GM15510 (cell line): Measurements from ENCODE around the gene NINJ2.

Source experiments
- POLR2A ChIP-seq: IDR thresholded peaks from 3 replicates; pipeline ENCODE4 v1.6.1; 2011; ENCODE audit warnings: borderline replicate concordance; ENCODE audit not compliant: insufficient read length; ENCODE audit errors: extremely low read depth

The NINJ2 gene

DNA sequence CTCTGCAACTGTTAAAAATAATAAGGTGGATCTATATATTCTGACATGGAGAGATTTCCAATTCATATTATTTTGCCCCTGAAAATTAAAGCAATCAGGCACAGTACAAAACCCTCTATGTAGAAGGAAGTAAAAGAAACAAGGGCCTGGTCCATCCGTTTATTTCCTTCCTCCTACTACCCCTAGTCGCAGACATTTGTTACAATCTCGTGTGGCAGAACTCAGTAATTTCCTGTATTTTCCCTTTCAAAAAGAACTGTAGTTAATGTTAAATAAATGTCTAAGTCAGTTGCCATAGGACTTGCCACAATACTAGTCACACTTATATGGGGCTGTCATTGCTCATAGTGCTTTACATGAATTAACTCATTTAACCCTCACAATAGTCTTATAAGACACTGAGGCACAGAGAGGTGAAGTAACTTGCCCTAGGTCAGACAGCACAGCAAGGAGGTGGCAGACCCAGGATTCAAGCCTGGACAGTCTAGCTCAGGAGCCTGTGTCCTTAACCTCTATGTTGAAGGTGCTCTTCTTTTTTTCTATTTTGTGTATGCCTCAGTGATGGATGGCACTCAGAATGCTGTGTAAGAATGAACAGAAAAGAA lies 24.2 kb downstream of the NINJ2 start:
- TF ChIP-seq POLR2A, result no peak

DNA sequence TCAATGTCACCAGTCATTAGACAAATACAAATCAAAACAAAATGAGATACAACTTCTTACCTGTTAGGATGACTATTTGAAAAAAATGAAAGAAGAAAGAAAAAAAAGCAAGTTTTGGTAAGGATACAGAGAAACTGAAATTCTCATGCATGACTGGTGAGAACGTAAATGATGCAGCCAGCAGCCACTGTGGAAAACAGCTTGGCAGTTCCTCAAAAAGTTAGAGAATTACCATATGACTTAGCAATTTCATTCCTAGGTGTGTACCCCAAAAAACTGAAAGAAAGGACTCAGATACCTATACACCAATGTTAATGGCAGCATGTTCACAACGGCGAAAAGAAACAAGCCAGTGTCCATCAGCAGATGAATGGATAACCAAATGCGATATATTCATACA lies 26.6 kb downstream of the NINJ2 start:
- no peak for TF ChIP-seq POLR2A

DNA sequence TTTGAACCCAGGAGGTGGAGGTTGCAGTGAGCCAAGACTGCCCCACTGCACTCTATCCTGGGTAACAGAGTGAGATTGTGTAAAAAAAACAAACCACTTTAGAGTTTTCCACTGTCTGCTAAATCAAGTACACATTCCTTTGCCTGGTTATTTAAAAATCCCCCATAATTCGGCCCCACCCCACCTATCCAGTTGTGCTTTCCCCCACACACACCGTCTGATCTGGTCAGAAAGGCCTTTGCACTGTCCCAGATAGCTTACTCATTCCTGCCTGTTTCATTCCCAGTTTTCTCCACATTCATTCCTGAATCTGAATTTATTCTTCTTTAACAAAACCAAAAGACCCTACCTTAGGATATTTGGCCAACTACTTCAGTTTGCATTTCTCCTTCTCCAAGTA lies 29.5 kb downstream of the NINJ2 start:
- no peak for TF ChIP-seq POLR2A

DNA sequence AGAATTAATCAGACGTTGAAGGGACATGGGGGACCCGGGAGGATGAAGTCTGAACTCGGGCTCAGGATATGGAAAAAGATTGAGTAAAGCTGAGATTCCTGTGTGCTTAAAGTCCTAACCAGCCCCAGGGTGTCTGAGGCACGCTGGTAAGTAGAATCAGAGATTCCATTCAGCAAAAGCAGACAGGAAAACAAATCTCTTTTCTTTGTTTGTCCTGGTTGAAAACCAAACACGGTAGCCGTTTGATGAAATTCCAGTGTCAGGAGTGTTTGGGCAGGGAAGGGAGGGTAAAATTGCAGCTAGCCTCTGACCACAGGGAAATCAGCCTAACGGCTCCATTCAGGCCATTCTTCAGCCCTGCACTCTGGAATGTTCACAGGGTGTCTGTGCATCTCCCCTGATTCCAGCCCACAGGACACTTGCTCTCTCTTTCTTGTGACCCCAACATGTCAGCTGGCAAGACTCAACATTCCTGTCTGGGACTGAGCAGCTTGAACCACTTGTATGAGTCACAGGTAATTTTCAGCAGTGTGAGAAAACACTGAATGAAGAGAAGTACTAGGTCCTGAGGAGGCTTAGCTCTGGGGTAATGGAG lies 31.0 kb downstream of the NINJ2 start:
- no peak for TF ChIP-seq POLR2A

DNA sequence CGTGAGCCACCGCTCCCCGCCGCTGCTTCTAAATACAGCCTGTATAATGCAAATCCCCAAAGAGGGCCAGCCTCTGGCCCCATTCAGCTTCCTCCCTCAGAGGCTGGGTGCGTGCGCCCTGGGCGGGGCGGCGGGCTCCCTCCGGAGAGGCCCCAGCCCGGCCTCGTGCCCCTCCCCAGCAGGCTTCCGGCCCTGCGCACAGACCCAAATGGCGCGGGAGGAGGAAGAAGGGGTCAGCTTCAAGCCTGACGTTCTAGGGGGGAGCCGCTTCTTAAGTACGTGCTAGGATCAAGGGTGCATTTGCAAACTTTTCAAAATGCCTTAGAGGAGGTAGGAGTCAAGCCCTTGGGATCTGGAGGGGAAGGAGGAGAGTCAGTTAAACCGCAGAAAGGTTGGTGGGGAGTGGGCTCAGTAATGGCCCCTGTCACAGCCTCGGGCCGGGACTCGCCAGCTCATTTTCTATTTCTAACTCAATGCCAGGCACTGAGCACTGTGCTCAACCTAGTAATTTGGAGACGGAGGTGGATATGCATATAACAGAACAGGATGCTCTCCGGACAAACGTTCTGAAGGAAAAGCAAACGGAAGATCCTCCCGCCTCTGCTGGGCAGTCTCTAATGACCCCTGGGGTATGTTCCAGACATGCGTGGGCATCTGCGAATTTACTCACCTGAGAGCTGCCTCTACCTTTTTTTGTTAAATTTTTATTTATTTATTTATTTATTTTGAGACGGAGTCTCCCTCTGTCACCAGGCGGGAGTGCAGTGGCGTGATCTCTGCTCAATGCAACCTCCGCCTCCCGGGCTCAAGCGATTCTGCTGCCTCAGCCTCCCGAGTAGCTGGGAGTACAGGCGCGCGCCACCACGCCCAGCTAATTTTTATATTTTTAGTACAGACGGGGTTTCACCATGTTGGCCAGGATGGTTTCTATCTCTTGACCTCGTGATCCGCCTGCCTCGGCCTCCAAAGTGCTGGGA lies 32.3 kb downstream of the NINJ2 start:
- TF ChIP-seq POLR2A, result no peak

DNA sequence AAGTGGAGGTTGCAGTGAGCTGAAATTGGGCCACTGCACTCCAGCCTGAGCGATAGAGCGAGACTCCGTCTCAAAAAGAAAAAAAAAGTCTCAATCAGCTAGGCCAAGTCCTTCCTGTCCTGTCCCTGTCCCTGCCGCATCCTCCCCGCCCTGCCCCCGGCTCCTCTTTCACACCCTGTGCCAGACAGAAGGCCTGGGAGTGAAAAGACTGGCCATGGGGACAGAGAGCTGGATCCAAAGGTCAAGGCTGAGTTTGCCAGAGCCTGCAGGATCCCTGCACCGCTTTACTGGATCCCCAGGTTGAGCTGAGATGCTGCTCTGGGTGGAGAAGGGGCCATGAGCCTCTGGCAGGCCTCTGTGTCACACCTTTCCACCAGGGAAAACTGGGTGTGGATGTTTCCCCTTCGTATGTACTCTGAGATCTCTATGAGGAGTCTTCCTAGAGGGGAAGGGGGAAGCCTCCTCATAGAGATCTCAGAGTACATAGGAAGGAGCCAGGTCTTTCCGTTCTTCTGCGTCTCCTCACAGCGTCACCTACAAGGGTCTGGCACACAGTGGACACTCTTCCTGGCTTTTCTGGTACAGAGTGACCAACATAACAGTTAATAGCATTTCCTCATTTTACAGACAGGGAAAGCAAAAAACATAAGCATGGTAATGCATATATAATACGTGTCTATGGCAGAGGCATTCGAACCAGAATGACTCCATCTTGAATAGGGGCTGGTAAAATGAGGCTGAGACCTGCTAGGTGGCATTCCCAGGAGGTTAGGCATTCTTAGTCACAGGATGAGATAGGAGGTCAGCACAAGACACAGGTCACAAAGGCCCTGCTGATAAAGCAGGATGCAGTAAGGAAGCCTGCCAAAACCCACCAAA lies 35.1 kb downstream of the NINJ2 start:
- no peak for TF ChIP-seq POLR2A

DNA sequence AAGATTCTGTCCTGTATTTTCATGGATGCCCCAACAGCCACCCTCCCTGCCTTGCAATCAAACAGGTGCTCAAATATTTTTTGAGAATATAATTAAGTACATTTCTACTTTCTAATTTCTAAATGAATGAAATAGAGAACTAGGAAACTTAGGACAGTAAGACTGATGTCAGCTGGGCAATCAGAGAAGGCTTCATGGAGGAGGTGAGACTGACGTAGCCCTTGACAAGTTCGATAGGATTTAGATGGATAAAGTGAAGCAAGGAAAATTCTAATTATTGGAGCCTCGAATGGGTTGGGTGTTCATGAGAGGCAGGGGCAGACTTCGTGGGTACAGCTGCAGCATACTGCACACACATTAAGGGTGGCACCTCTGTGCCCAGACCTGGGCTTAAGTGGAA lies 36.0 kb downstream of the NINJ2 start:
- TF ChIP-seq POLR2A, result no peak

DNA sequence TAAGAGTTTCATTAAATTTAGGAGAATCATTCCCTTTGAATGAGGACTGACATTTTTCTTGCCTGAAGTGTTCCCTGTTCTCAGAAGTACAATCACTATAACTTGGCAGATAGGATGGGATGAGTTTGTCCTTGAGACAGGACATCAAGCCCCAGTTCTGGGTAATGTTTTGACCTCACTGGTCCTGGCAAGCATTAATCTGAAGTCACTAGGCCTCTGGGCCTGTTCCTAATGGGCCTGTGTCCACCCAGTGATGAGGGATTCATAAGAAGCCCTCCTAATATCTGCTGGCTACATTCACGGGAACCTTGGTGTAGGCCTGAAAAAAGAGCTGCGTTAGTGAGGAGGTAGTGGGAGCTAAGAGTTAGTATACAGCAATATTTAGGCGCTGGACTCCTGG lies 37.2 kb downstream of the NINJ2 start:
- no peak for TF ChIP-seq POLR2A

DNA sequence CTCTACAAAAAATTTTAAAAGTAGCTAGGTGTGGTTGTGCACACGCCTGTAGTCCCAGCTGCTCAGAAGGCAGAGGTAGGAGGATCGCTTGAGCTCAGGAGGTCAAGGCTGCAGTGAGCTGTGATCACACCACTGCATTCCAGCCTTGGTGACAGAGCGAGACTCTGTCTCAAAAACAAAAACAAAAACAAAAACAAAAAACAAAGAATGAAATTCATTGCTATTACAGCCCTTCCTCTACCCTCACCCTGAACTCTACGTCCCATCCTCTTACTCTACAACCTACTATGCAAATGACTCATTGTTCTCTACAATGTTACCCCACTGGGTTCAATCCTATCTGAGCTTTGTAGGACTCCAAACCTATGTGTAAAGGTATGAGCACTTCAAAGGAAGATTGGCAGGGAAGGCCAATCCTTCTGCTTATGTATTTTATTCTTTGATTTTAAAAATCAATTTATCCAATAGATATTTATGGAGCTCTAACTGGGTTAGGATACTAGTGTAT lies 39.3 kb downstream of the NINJ2 start:
- no peak for TF ChIP-seq POLR2A

DNA sequence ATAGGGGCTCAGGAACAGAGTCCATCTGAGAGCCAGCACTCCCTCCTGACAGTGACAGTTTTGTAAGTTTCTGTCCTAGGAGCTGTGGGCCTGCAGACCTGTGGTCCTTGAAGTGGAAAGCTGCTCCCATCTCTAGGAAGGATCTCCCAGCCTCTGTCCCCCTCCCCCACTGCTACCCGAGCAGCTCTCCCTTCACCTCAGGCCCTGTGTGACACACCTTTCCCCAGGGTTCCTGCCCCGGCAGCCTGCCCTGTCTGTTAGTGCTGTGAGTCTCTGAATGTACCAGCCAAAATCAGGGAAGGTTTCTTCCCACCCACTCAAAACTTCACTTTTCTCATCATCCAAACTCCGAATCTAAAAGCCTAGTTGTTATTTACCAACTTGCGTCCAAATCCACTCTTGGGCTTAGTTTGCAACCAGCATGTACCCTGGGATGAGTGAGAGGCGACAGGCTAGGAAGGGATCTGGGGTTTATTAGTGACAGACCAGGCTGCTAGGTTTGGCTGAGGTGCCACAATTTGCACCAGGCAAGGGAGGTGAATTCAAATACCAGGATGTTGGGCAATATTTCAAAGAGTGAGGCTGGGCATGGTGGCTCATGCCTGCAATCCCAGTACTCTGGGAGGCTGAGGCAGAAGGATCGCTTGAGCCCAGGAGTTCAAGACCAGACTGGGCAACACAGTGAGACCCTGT lies 39.9 kb downstream of the NINJ2 start:
- no peak for TF ChIP-seq POLR2A

DNA sequence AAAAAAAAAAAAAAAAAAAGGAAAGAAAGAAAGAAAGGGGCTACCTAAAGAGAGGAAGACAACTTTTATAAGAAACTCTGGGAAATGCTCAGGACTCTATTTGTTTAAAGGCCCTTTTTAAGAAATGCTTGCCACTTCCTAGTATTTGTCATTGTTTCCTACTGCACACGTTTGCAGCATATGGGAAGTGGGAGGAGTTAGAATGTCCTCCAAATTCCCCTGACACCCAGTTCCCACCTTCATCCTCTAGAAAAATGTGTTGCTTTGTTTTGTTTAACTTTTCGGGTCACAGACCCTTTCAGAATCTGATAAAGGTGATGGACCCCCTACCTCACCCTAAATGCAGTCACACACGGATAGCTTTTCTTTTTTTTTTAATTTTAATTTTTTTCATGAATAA lies 40.8 kb downstream of the NINJ2 start:
- no peak for TF ChIP-seq POLR2A

DNA sequence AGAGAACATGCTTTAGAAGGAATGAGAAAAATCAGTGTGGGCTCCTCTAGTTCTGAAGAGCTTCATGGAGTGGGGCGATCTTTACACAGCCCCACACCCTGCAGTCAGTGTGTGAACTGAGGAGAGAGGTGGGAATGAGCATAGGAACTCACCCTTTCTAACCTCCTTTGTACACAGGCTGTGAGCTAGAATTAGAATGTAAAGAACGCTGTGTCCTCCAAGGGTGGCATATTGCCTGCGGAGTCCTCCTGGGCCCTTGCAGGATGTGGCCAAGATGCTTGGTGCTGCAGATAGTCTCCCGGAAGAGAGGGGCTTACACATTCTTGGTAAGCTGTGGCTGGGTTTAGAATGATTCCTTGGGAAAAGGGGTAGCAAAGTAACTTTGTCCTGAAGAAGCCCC lies 43.9 kb downstream of the NINJ2 start:
- no peak for TF ChIP-seq POLR2A

DNA sequence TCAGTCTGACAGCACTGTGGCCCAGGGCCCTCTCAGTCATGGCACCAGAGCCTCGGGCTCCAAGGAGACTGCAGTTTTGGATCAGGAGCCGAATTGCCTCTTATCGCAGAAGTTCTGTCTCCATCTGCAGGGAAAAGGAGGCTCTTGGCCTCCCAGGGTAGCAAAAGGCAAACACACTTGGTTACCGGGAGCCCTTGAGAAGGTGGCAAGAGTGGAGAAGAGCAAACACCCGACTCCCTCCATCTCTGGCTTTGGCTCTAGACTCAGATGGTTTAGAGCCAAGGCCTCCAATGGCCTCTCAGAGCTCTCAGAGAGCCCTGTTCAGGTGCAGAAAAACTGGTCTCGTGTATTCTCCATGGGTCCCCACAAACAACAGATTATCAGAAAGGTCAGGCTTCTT lies 44.6 kb downstream of the NINJ2 start:
- TF ChIP-seq POLR2A, result no peak
